Daoy (cell line): ENCODE results near the gene BTBD17. TPM values are rescaled to one million over a fixed set of nuclear protein-coding genes. Genes with fewer than 3 reads are reported as not detected.

Experiments used
- DNase-seq: peaks from one replicate; pipeline ENCODE4 v3.0.0-alpha.2; 2015; ENCODE audit warnings: low read depth
- total RNA-seq: library from RNA; depleted of rRNA; stranded (reverse); fragments of >200 nt; shearing (Covaris generic); gene quantifications from 2 replicates; pipeline ENCODE4 v1.2.3, GENCODE V29; 2014

Gene BTBD17
- total RNA-seq, 1 experiment from 2014 or later: not detected

GRCh38 chr17:74336307-74336706 lies 25.4 kb downstream of the BTBD17 start:
- no peak for DNase-seq

- no peak for DNase-seq
Observed at GRCh38 chr17:74335529-74336062, 26.1 kb downstream of the BTBD17 start.

GRCh38 chr17:74334393-74335039 lies 27.2 kb downstream of the BTBD17 start:
- DNase-seq: no peak

- DNase-seq: no peak
Observed at GRCh38 chr17:74332763-74333283, 28.8 kb downstream of the BTBD17 start.

- DNase-seq: no peak
Observed at GRCh38 chr17:74332017-74332650, 29.5 kb downstream of the BTBD17 start.

- DNase-seq: no peak
Observed at GRCh38 chr17:74330446-74330845, 31.2 kb downstream of the BTBD17 start.

- no peak for DNase-seq
Observed at GRCh38 chr17:74329378-74329777, 32.3 kb downstream of the BTBD17 start.

- DNase-seq: no peak
Observed at GRCh38 chr17:74328487-74328886, 33.2 kb downstream of the BTBD17 start.

- DNase-seq: no peak
Observed at GRCh38 chr17:74326506-74326905, 35.2 kb downstream of the BTBD17 start.

- DNase-seq: peak; percentile 63
Observed at GRCh38 chr17:74325743-74326379, 35.8 kb downstream of the BTBD17 start, which contains the start of gene KIF19. Gene KIF19 (plus strand): TSS chr17:74326226. CDS start chr17:74326350, 124 bp downstream.

- DNase-seq: no peak
Observed at GRCh38 chr17:74325376-74325742, 36.3 kb downstream of the BTBD17 start.

GRCh38 chr17:74324521-74324920 lies 37.1 kb downstream of the BTBD17 start:
- no peak for DNase-seq

GRCh38 chr17:74318391-74318790 lies 43.3 kb downstream of the BTBD17 start:
- DNase-seq: no peak

- no peak for DNase-seq
Observed at GRCh38 chr17:74317071-74317470, 44.6 kb downstream of the BTBD17 start.

GRCh38 chr17:74316220-74316619 lies 45.4 kb downstream of the BTBD17 start:
- no peak for DNase-seq

GRCh38 chr17:74314877-74315276 lies 46.8 kb downstream of the BTBD17 start:
- DNase-seq: no peak

- DNase-seq: peak; percentile 55
Observed at GRCh38 chr17:74309902-74310301, 51.8 kb downstream of the BTBD17 start.

GRCh38 chr17:74307984-74308773 lies 53.5 kb downstream of the BTBD17 start:
- peak; percentile 63 for DNase-seq
